Parathyroid adenoma (tissue), 2 donors: ENCODE results near the gene APOBEC4.
A peak's percentile ranks its signal among the peaks of the same experiment; 100 is the strongest.

Source experiments
- H2AFZ ChIP-seq: fragments of 300-600 bp; sonication (generic); one replicate; pipeline ENCODE4 v1.7.0; 2017; ENCODE audit warnings: antibody characterized with exemption, mild to moderate bottlenecking
- H3K27ac ChIP-seq: fragments of 300-600 bp; sonication (generic); one replicate; pipeline ENCODE4 v1.7.0; 2017
- H3K27me3 ChIP-seq: fragments of 300-600 bp; sonication (generic); one replicate; pipeline ENCODE4 v1.7.0; 2017; ENCODE audit warnings: low read length; ENCODE audit not compliant: control insufficient read depth, insufficient read depth
- H3K36me3 ChIP-seq: fragments of 300-600 bp; sonication (generic); one replicate; pipeline ENCODE4 v1.7.0; 2017; ENCODE audit warnings: low read length; ENCODE audit not compliant: control insufficient read depth, insufficient read depth
- H3K4me1 ChIP-seq: fragments of 300-600 bp; sonication (generic); one replicate; pipeline ENCODE4 v1.7.0; 2017; ENCODE audit warnings: control low read depth
- H3K4me2 ChIP-seq: fragments of 300-600 bp; sonication (generic); one replicate; pipeline ENCODE4 v1.7.0; 2017; ENCODE audit warnings: low read length
- H3K4me3 ChIP-seq: fragments of 300-600 bp; sonication (generic); one replicate; pipeline ENCODE4 v1.7.0; 2017; ENCODE audit warnings: low read depth, low read length
- H3K79me2 ChIP-seq: fragments of 300-600 bp; sonication (generic); one replicate; pipeline ENCODE4 v1.7.0; 2017; ENCODE audit warnings: control low read depth
- H3K9ac ChIP-seq: fragments of 300-600 bp; sonication (generic); one replicate; pipeline ENCODE4 v1.7.0; 2017; ENCODE audit warnings: mild to moderate bottlenecking
- H3K9me3 ChIP-seq: fragments of 300-600 bp; sonication (generic); one replicate; pipeline ENCODE4 v1.7.0; 2017; ENCODE audit warnings: low read length; ENCODE audit not compliant: control insufficient read depth
- CTCF ChIP-seq: fragments of 300-600 bp; sonication (generic); IDR thresholded peaks from one replicate; pipeline ENCODE4 v1.7.0; 2017; ENCODE audit warnings: antibody characterized with exemption, mild to moderate bottlenecking
- donor health status: primary hyperparathyroidism.

The APOBEC4 gene

GRCh38 chr1:183635606-183636333, 17.3 kb downstream of the APOBEC4 start, which contains the start of gene ARPC5:
ARPC5 (minus strand) TSS chr1:183635783; CDS start chr1:183635659, 124 bp downstream.
- Histone ChIP-seq H3K4me3 (peak within 1 kb of the TSS; percentile 96), H2AFZ (peak within 1 kb of the TSS; percentile 79), H3K36me3 (no peaks in the 10 kb centered on the region), H3K4me1 (no peaks in the 10 kb centered on the region), H3K79me2 (no peaks in the 10 kb centered on the region), H3K27ac (peak within 1 kb of the TSS; percentile 77), H3K9me3 (no peaks in the 10 kb centered on the region), H3K27me3 (no peaks in the 10 kb centered on the region), H3K4me2 (peak within 1 kb of the TSS; percentile 97), H3K9ac (no peak within 1 kb of the TSS)
- no peak for TF ChIP-seq CTCF

DNA sequence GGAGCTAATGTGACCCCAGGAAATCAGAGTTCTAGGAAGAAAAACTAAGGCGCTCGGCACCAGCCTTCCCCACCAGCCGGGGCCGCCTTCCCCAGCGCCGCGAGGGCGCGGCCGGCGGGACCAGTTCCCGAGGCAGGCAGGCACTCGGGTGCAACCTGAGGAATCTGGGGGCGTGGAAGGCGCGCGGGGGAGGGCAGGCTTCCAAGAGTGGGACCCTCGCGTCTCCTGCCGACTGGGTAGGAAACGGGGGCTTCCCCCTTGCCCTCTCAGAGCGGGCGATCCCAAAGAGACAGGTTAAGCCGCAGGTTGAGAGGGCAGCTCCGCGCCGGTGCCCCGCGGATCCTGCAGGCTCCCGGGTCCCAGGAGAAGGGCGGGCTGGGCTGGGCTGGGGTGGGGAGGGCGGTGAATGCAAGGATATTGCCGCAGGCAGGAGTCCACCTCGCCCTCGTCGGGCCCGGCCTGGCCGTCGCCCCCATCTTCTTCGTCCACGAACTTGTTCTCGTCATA, 18.0 kb downstream of the APOBEC4 start:
- Histone ChIP-seq H3K79me2 (no peaks in the 10 kb centered on the region), H2AFZ (peak overlapping the region; percentile 79), H3K4me3 (peak overlapping the region; percentile 96), H3K4me1 (no peaks in the 10 kb centered on the region), H3K27me3 (no peaks in the 10 kb centered on the region), H3K9ac (no peak overlapping the region), H3K9me3 (no peaks in the 10 kb centered on the region), H3K4me2 (peak overlapping the region; percentile 76), H3K27ac (peak overlapping the region; percentile 77), H3K36me3 (no peaks in the 10 kb centered on the region)
- TF ChIP-seq CTCF = no peak

GRCh38 chr1:183634429-183635065, 18.6 kb downstream of the APOBEC4 start:
- no peaks in the 10 kb centered on the region for H3K4me1 ChIP-seq

DNA sequence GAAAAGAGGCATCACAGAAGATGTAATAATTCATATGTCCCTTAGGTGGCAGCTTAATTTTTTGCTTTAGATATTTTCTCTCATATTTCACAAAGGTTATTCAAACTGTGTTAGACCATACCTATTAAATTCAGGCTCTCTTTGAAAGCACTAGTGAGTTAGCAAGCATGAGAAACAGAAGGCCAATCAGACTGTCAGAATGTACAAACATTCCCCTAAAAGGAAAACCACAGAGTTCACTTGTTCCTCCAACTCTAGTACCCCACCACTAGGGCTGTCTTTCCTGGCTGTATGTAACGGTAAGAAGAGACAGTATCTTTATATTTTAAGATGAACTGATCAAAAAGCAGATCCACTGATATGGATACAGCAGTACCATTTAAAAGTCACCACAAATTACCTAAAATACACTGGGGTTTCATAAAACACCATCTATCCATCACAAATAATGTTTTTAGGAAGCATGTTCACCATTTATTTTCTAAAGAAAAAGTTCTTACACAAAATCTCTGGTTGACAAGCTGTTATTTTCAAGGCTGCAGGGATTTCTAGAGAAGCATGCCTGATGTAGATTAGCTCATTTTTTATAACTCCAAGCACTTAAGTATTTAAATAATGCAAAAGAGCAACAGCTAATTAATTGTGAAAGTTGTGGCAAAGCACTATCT, 19.3 kb downstream of the APOBEC4 start:
- H2AFZ ChIP-seq = no peak overlapping the region
- peak overlapping the region; percentile 48 for H3K4me2 ChIP-seq
- TF ChIP-seq CTCF = peak; percentile 15
- H3K79me2 ChIP-seq = no peaks in the 10 kb centered on the region
- H3K4me3 ChIP-seq = peak overlapping the region; percentile 96
- H3K9me3 ChIP-seq = no peaks in the 10 kb centered on the region
- peak overlapping the region; percentile 37 for H3K27ac ChIP-seq
- H3K9ac ChIP-seq = no peak overlapping the region
- H3K36me3 ChIP-seq = no peaks in the 10 kb centered on the region
- no peaks in the 10 kb centered on the region for H3K4me1 ChIP-seq
- H3K27me3 ChIP-seq = no peaks in the 10 kb centered on the region

More at GRCh38 chr1:183634429-183635065, 18.6 kb downstream of the APOBEC4 start:
- Histone ChIP-seq H2AFZ (no peak overlapping the region), H3K79me2 (no peaks in the 10 kb centered on the region), H3K9me3 (no peaks in the 10 kb centered on the region), H3K27me3 (no peaks in the 10 kb centered on the region), H3K9ac (no peak overlapping the region), H3K4me2 (peak overlapping the region; percentile 76), H3K36me3 (no peaks in the 10 kb centered on the region), H3K27ac (peak overlapping the region; percentile 77), H3K4me3 (peak overlapping the region; percentile 96)
- no peak for TF ChIP-seq CTCF
